Measurements from ENCODE around the gene DMD. TPM values are rescaled to one million over a fixed set of nuclear protein-coding genes. Genes with fewer than 3 reads are reported as not detected.

DMD gene
- total and polyA plus RNA-seq, 2 experiments from 2014 or later: 1.5 to 2.0 TPM

GRCh38 chrX:31356275-31357212, 1854.8 kb downstream of the DMD start:
- 61 to 68% methylated on average over 5 of the region's 5 CpGs for WGBS, 2 experiments (ENCODE audit: low coverage in 1 of 2, low lambda C conversion rate in 2 of 2, missing lambda C conversion rate in 2 of 2)
- Histone ChIP-seq H3K9me2 (ENCODE audit: insufficient read depth) (no peaks in the 10 kb centered on the region), H2AFZ (no peak overlapping the region), H3F3A (ENCODE audit: insufficient read depth) (peaks cover 4% of the 10 kb centered on the region; the same call in 1 of the 2 replicates), H3K4me3 (no peak overlapping the region), H3K79me2 (ENCODE audit: insufficient read depth) (no peaks in the 10 kb centered on the region), H3K4me2 (ENCODE audit: unreplicated experiment) (no peak overlapping the region), H3K9ac (no peak overlapping the region), H4K20me1 (ENCODE audit: insufficient read depth) (no peaks in the 10 kb centered on the region), H3K9me3 (ENCODE audit: low read depth) (no peaks in the 10 kb centered on the region), H3K4me1 (ENCODE audit: insufficient read depth) (peaks cover 12% of the 10 kb centered on the region), H3K36me3 (ENCODE audit: low read depth) (no peaks in the 10 kb centered on the region), H3K27ac (no peak overlapping the region), H3K27me3 (replicated peaks; ENCODE audit: insufficient read depth) (no peaks in the 10 kb centered on the region)
- no peak for DNase-seq
- TF ChIP-seq EZH2 (IDR thresholded peaks at IDR 0.05; ENCODE audit: insufficient read depth, poor library complexity, severe bottlenecking) (no peak), EZH2phosphoT487 (IDR thresholded peaks at IDR 0.05; ENCODE audit: insufficient read depth, low read depth) (no peak)
- in situ Hi-C loops (cut with MboI): no loop called here

- H3K9me3 ChIP-seq (ENCODE audit: low read depth): no peaks in the 10 kb centered on the region
- H3K79me2 ChIP-seq (ENCODE audit: insufficient read depth): no peaks in the 10 kb centered on the region
- no peak overlapping the region for H3K4me3 ChIP-seq
- no peaks in the 10 kb centered on the region for H3K9me2 ChIP-seq (ENCODE audit: insufficient read depth)
- H2AFZ ChIP-seq: no peak overlapping the region
- DNase-seq: no peak
- TF ChIP-seq EZH2phosphoT487 (IDR thresholded peaks at IDR 0.05; ENCODE audit: insufficient read depth, low read depth): no peak
- no peak for TF ChIP-seq EZH2 (IDR thresholded peaks at IDR 0.05; ENCODE audit: insufficient read depth, poor library complexity, severe bottlenecking)
- H3K4me1 ChIP-seq (ENCODE audit: insufficient read depth): peaks cover 12% of the 10 kb centered on the region
- peaks cover 4% of the 10 kb centered on the region; the same call in 1 of the 2 replicates for H3F3A ChIP-seq (ENCODE audit: insufficient read depth)
- H3K27me3 ChIP-seq (replicated peaks; ENCODE audit: insufficient read depth): no peaks in the 10 kb centered on the region
- WGBS, 2 experiments (ENCODE audit: low coverage in 1 of 2, low lambda C conversion rate in 2 of 2, missing lambda C conversion rate in 2 of 2): 51 to 59% methylated on average over 6 of the region's 6 CpGs
- no peaks in the 10 kb centered on the region for H3K36me3 ChIP-seq (ENCODE audit: low read depth)
- H3K9ac ChIP-seq: no peak overlapping the region
- H3K27ac ChIP-seq: no peak overlapping the region
- H4K20me1 ChIP-seq (ENCODE audit: insufficient read depth): no peaks in the 10 kb centered on the region
- in situ Hi-C loops (cut with MboI): no loop called here
- H3K4me2 ChIP-seq (ENCODE audit: unreplicated experiment): no peak overlapping the region
Measured at GRCh38 chrX:31355206-31355955, 1856.0 kb downstream of the DMD start.

- in situ Hi-C loops (cut with MboI): no loop called here
- Histone ChIP-seq H2AFZ (no peak overlapping the region), H3F3A (ENCODE audit: insufficient read depth) (peaks cover 4% of the 10 kb centered on the region; the same call in 1 of the 2 replicates), H3K9me3 (ENCODE audit: low read depth) (no peaks in the 10 kb centered on the region), H3K9me2 (ENCODE audit: insufficient read depth) (no peaks in the 10 kb centered on the region), H3K36me3 (ENCODE audit: low read depth) (no peaks in the 10 kb centered on the region), H3K9ac (no peak overlapping the region), H3K79me2 (ENCODE audit: insufficient read depth) (no peaks in the 10 kb centered on the region), H3K4me1 (ENCODE audit: insufficient read depth) (peaks cover 12% of the 10 kb centered on the region), H3K4me2 (ENCODE audit: unreplicated experiment) (no peak overlapping the region), H3K27me3 (replicated peaks; ENCODE audit: insufficient read depth) (no peaks in the 10 kb centered on the region), H3K27ac (no peak overlapping the region), H4K20me1 (ENCODE audit: insufficient read depth) (no peaks in the 10 kb centered on the region), H3K4me3 (no peak overlapping the region)
- TF ChIP-seq EZH2 (IDR thresholded peaks at IDR 0.05; ENCODE audit: insufficient read depth, poor library complexity, severe bottlenecking): no peak
- TF ChIP-seq EZH2phosphoT487 (IDR thresholded peaks at IDR 0.05; ENCODE audit: insufficient read depth, low read depth): no peak
- 13 to 16% methylated on average over 4 of the region's 4 CpGs for WGBS, 2 experiments (ENCODE audit: low coverage in 1 of 2, low lambda C conversion rate in 2 of 2, missing lambda C conversion rate in 2 of 2)
- peak; percentile 75 for DNase-seq
Measured at GRCh38 chrX:31353095-31353494, 1858.3 kb downstream of the DMD start.

- Histone ChIP-seq H3K27ac (no peak overlapping the region), H3K9ac (no peak overlapping the region), H3K79me2 (ENCODE audit: insufficient read depth) (no peaks in the 10 kb centered on the region), H4K20me1 (ENCODE audit: insufficient read depth) (no peaks in the 10 kb centered on the region), H3K4me2 (ENCODE audit: unreplicated experiment) (no peak overlapping the region), H3K4me3 (no peak overlapping the region), H3K27me3 (replicated peaks; ENCODE audit: insufficient read depth) (no peaks in the 10 kb centered on the region), H3K4me1 (ENCODE audit: insufficient read depth) (peaks cover 12% of the 10 kb centered on the region), H3K36me3 (ENCODE audit: low read depth) (no peaks in the 10 kb centered on the region), H3K9me2 (ENCODE audit: insufficient read depth) (no peaks in the 10 kb centered on the region), H3K9me3 (ENCODE audit: low read depth) (no peaks in the 10 kb centered on the region), H3F3A (ENCODE audit: insufficient read depth) (peaks cover 4% of the 10 kb centered on the region; the same call in 1 of the 2 replicates), H2AFZ (no peak overlapping the region)
- TF ChIP-seq EZH2 (IDR thresholded peaks at IDR 0.05; ENCODE audit: insufficient read depth, poor library complexity, severe bottlenecking) (no peak), EZH2phosphoT487 (IDR thresholded peaks at IDR 0.05; ENCODE audit: insufficient read depth, low read depth) (no peak)
- 40% methylated on average over 1 of the region's 1 CpG; no CpG with 5 or more reads in 1 of the 2 experiments for WGBS, 2 experiments (ENCODE audit: low coverage in 1 of 2, low lambda C conversion rate in 2 of 2, missing lambda C conversion rate in 2 of 2)
- DNase-seq: no peak
- in situ Hi-C loops (cut with MboI): no loop called here
Measured at GRCh38 chrX:31350808-31351074, 1860.6 kb downstream of the DMD start.

Measured in GM23248 (cell line).